Measurements from ENCODE around the gene SLC25A13.
"Not testable (repeated sequence)": the region's sequence is repeated elsewhere in the genome, so short reads cannot be mapped to it uniquely, and the experiment has no call there.

SLC25A13 gene

GRCh38 chr7:96177353-96177752 lies 144.5 kb downstream of the SLC25A13 start:
- in situ Hi-C loops (cut with HindIII; ENCODE audit: low pct_unique_long_range_greater_than_20kb, low sequenced_read_pairs) = no loop called here

GRCh38 chr7:96174812-96175211 lies 147.1 kb downstream of the SLC25A13 start:
- in situ Hi-C loops (cut with HindIII; ENCODE audit: low pct_unique_long_range_greater_than_20kb, low sequenced_read_pairs) = no loop called here

More at GRCh38 chr7:96177353-96177752, 144.5 kb downstream of the SLC25A13 start:
- no peak for TF ChIP-seq JUND (IDR thresholded peaks at IDR 0.05; ENCODE audit: low read depth)
- DNase-seq (ENCODE audit: low read depth in 1 of 2, low spot score in 1 of 2) = no peak

GRCh38 chr7:96173781-96174180 lies 148.1 kb downstream of the SLC25A13 start:
- DNase-seq (ENCODE audit: low read depth in 1 of 2, low spot score in 1 of 2) = no peak
- in situ Hi-C loops (cut with HindIII; ENCODE audit: low pct_unique_long_range_greater_than_20kb, low sequenced_read_pairs) = no loop called here
- TF ChIP-seq JUND (IDR thresholded peaks at IDR 0.05; ENCODE audit: low read depth) = no peak

More at GRCh38 chr7:96174812-96175211, 147.1 kb downstream of the SLC25A13 start:
- no peak for TF ChIP-seq JUND (IDR thresholded peaks at IDR 0.05; ENCODE audit: low read depth)
- peak in 1 of 2 experiments; percentile 22 for DNase-seq (ENCODE audit: low read depth in 1 of 2, low spot score in 1 of 2)

- no peak for DNase-seq (ENCODE audit: low read depth in 1 of 2, low spot score in 1 of 2)
- no peak for TF ChIP-seq JUND (IDR thresholded peaks at IDR 0.05; ENCODE audit: low read depth)
- in situ Hi-C loops (cut with HindIII; ENCODE audit: low pct_unique_long_range_greater_than_20kb, low sequenced_read_pairs) = no loop called here
Observed at GRCh38 chr7:96169439-96169838, 152.5 kb downstream of the SLC25A13 start.

GRCh38 chr7:96167424-96167823 lies 154.5 kb downstream of the SLC25A13 start:
- in situ Hi-C loops (cut with HindIII; ENCODE audit: low pct_unique_long_range_greater_than_20kb, low sequenced_read_pairs) = no loop called here
- no peak for DNase-seq (ENCODE audit: low read depth in 1 of 2, low spot score in 1 of 2)
- no peak for TF ChIP-seq JUND (IDR thresholded peaks at IDR 0.05; ENCODE audit: low read depth)

- in situ Hi-C loops (cut with HindIII; ENCODE audit: low pct_unique_long_range_greater_than_20kb, low sequenced_read_pairs) = no loop called here
- DNase-seq (ENCODE audit: low read depth in 1 of 2, low spot score in 1 of 2) = no peak
- TF ChIP-seq JUND (IDR thresholded peaks at IDR 0.05; ENCODE audit: low read depth) = no peak
Observed at GRCh38 chr7:96161897-96162296, 160.0 kb downstream of the SLC25A13 start.

- no peak for DNase-seq (ENCODE audit: low read depth in 1 of 2, low spot score in 1 of 2)
- in situ Hi-C loops (cut with HindIII; ENCODE audit: low pct_unique_long_range_greater_than_20kb, low sequenced_read_pairs) = no loop called here
- TF ChIP-seq JUND (IDR thresholded peaks at IDR 0.05; ENCODE audit: low read depth) = no peak
Observed at GRCh38 chr7:96157856-96158255, 164.0 kb downstream of the SLC25A13 start.

GRCh38 chr7:96154506-96154905 lies 167.4 kb downstream of the SLC25A13 start:
- DNase-seq (ENCODE audit: low read depth in 1 of 2, low spot score in 1 of 2); in situ Hi-C loops (cut with HindIII; ENCODE audit: low pct_unique_long_range_greater_than_20kb, low sequenced_read_pairs): not testable (repeated sequence)

GRCh38 chr7:96152706-96153105 lies 169.2 kb downstream of the SLC25A13 start:
- in situ Hi-C loops (cut with HindIII; ENCODE audit: low pct_unique_long_range_greater_than_20kb, low sequenced_read_pairs) = no loop called here
- no peak for DNase-seq (ENCODE audit: low read depth in 1 of 2, low spot score in 1 of 2)
- TF ChIP-seq JUND (IDR thresholded peaks at IDR 0.05; ENCODE audit: low read depth) = no peak

- in situ Hi-C loops (cut with HindIII; ENCODE audit: low pct_unique_long_range_greater_than_20kb, low sequenced_read_pairs) = no loop called here
- no peak for DNase-seq (ENCODE audit: low read depth in 1 of 2, low spot score in 1 of 2)
- TF ChIP-seq JUND (IDR thresholded peaks at IDR 0.05; ENCODE audit: low read depth) = no peak
Observed at GRCh38 chr7:96151889-96152288, 170.0 kb downstream of the SLC25A13 start.

- in situ Hi-C loops (cut with HindIII; ENCODE audit: low pct_unique_long_range_greater_than_20kb, low sequenced_read_pairs) = no loop called here
- no peak for DNase-seq (ENCODE audit: low read depth in 1 of 2, low spot score in 1 of 2)
- no peak for TF ChIP-seq JUND (IDR thresholded peaks at IDR 0.05; ENCODE audit: low read depth)
Observed at GRCh38 chr7:96144260-96144526, 177.7 kb downstream of the SLC25A13 start.

- TF ChIP-seq JUND (IDR thresholded peaks at IDR 0.05; ENCODE audit: low read depth) = no peak
- in situ Hi-C loops (cut with HindIII; ENCODE audit: low pct_unique_long_range_greater_than_20kb, low sequenced_read_pairs) = no loop called here
- no peak for DNase-seq (ENCODE audit: low read depth in 1 of 2, low spot score in 1 of 2)
Observed at GRCh38 chr7:96143495-96144259, 178.2 kb downstream of the SLC25A13 start.

- TF ChIP-seq JUND (IDR thresholded peaks at IDR 0.05; ENCODE audit: low read depth) = no peak
- no peak for DNase-seq (ENCODE audit: low read depth in 1 of 2, low spot score in 1 of 2)
- in situ Hi-C loops (cut with HindIII; ENCODE audit: low pct_unique_long_range_greater_than_20kb, low sequenced_read_pairs) = no loop called here
Observed at GRCh38 chr7:96136600-96137239, 185.2 kb downstream of the SLC25A13 start.

Data from T47D (cell line).